ENCODE measurements around the gene ZNF649.
"Not testable (repeated sequence)": the region's sequence is repeated elsewhere in the genome, so short reads cannot be mapped to it uniquely, and the experiment has no call there.

Gene ZNF649

GRCh38 chr19:51915324-51915867 lies 10.6 kb upstream of the ZNF649 start:
- H3K4me3 ChIP-seq (ENCODE audit: low read depth, low read length), result no peak overlapping the region
- TF ChIP-seq, protein P1, sequence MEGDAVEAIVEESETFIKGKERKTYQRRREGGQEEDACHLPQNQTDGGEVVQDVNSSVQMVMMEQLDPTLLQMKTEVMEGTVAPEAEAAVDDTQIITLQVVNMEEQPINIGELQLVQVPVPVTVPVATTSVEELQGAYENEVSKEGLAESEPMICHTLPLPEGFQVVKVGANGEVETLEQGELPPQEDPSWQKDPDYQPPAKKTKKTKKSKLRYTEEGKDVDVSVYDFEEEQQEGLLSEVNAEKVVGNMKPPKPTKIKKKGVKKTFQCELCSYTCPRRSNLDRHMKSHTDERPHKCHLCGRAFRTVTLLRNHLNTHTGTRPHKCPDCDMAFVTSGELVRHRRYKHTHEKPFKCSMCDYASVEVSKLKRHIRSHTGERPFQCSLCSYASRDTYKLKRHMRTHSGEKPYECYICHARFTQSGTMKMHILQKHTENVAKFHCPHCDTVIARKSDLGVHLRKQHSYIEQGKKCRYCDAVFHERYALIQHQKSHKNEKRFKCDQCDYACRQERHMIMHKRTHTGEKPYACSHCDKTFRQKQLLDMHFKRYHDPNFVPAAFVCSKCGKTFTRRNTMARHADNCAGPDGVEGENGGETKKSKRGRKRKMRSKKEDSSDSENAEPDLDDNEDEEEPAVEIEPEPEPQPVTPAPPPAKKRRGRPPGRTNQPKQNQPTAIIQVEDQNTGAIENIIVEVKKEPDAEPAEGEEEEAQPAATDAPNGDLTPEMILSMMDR (IDR thresholded peaks at IDR 0.05; ENCODE audit: low read depth, low read length), result no peak
- DNase-seq (ENCODE audit: low read depth, low spot score), result no peak
- in situ Hi-C loops (cut with HindIII; ENCODE audit: low sequenced_read_pairs), result no loop called here

- DNase-seq (ENCODE audit: low read depth, low spot score); in situ Hi-C loops (cut with HindIII; ENCODE audit: low sequenced_read_pairs); H3K4me3 ChIP-seq (ENCODE audit: low read depth, low read length): not testable (repeated sequence)
Observed at GRCh38 chr19:51907981-51908380, 3.2 kb upstream of the ZNF649 start.

GRCh38 chr19:51906108-51906507 lies 1.3 kb upstream of the ZNF649 start:
- in situ Hi-C loops (cut with HindIII; ENCODE audit: low sequenced_read_pairs); H3K4me3 ChIP-seq (ENCODE audit: low read depth, low read length); DNase-seq (ENCODE audit: low read depth, low spot score): not testable (repeated sequence)

DNA sequence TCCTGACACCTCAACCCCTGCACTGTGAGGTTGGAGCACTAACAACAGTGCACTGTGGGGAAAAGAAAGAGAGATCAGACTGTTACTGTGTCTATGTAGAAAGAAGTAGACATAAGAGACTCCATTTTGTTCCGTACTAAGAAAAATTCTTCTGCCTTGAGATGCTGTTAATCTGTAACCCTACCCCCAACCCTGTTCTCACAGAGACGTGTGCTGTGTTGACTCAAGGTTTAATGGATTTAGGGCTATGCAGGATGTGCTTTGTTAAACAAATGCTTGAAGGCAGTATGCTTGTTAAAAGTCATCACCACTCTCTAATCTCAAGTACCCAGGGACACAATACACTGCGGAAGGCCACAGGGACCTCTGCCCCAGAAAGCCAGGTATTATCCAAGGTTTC lies 822 bp upstream of the ZNF649 start:
- H3K4me3 ChIP-seq (ENCODE audit: low read depth, low read length); in situ Hi-C loops (cut with HindIII; ENCODE audit: low sequenced_read_pairs); DNase-seq (ENCODE audit: low read depth, low spot score): not testable (repeated sequence)

- no peak for DNase-seq (ENCODE audit: low read depth, low spot score)
- no peak overlapping the region for H3K4me3 ChIP-seq (ENCODE audit: low read depth, low read length)
- in situ Hi-C loops (cut with HindIII; ENCODE audit: low sequenced_read_pairs), result no loop called here
- TF ChIP-seq, protein P1 (IDR thresholded peaks at IDR 0.05; ENCODE audit: low read depth, low read length), result no peak
Observed at GRCh38 chr19:51905206-51905605, 389 bp upstream of the ZNF649 start.

DNA sequence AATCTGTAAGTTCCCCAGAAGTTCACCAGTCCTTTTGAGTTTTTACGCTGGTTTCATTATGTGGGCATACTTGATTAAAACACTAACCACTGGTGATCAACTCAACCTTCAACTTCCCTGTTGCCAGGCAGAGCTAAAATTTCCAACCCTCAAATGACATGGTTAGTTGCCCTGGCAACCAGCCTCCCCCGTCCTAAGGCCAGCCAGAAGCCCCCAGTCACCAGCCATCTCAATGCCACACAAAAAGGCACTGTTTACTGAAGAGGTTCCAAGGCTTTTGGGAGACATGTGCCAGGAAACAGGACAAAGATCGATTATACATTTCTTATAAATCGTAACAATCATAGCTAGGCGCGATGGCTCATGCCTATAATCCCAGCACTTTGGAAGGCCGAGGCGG lies 1.6 kb downstream of the ZNF649 start:
- no peak for DNase-seq (ENCODE audit: low read depth, low spot score)
- TF ChIP-seq, protein P1 (IDR thresholded peaks at IDR 0.05; ENCODE audit: low read depth, low read length), result no peak
- no peak overlapping the region for H3K4me3 ChIP-seq (ENCODE audit: low read depth, low read length)
- in situ Hi-C loops (cut with HindIII; ENCODE audit: low sequenced_read_pairs), result no loop called here

- H3K4me3 ChIP-seq (ENCODE audit: low read depth, low read length), result no peak overlapping the region
Observed at GRCh38 chr19:51901860-51902259, 3.0 kb downstream of the ZNF649 start.

GRCh38 chr19:51891193-51891747 lies 13.5 kb downstream of the ZNF649 start:
- no peak for DNase-seq (ENCODE audit: low read depth, low spot score)
- TF ChIP-seq, protein P1 (IDR thresholded peaks at IDR 0.05; ENCODE audit: low read depth, low read length), result no peak
- no peak overlapping the region for H3K4me3 ChIP-seq (ENCODE audit: low read depth, low read length)
- in situ Hi-C loops (cut with HindIII; ENCODE audit: low sequenced_read_pairs), result no loop called here

More at GRCh38 chr19:51901860-51902259, 3.0 kb downstream of the ZNF649 start:
- DNase-seq (ENCODE audit: low read depth, low spot score), result no peak
- in situ Hi-C loops (cut with HindIII; ENCODE audit: low sequenced_read_pairs), result no loop called here
- TF ChIP-seq, protein P1 (IDR thresholded peaks at IDR 0.05; ENCODE audit: low read depth, low read length), result no peak
